ENCODE results near the gene EXOC3L2.
A peak's percentile ranks its signal among the peaks of the same experiment; 100 is the strongest.

Gene EXOC3L2

DNA sequence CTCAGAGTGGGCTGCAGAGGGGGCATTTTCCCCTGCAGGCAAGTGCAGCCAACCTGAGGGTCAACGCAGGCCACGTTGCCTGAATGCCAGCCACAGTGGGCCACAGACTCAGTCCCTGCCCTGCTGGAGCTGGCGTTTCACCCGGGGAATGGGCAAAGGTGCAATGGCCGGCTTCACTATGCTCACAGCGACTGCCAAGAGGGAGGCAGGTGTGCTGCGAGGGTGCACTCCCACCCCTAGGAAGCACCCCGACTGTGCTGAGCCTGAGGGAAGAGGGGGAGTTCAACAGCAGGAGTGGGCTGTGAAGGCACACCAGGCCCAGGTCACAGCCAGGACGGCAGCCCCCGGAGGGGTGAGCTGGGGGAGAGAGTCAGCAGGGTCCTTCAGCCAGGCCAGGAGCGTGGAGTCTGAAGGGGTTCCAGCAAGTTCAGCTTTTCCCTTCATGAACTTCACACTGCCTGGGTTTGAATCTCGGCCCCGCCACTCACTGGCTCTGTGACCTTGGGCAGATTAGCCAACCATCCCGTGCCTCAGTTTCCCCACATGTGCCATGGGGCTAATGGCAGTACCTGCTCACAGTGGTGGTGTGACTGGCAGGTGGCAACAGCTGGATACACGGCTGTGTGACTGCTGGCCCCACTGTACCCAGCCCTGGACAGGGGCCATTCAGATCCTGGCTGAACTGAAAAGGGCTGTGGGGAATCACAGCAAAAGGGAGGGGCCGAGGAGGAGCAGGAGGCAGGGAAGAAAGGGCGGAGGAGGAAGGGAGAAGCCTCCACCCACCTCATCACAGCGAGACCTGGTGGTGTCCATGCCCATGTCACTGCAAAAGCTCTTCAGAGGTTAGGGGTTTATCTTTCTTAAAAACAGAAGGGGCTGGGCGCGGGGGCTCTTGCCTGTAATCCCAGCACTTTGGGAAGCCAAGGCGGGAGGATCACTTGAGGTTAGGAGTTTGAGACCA is 74.8 kb downstream of the EXOC3L2 start:
- TF ChIP-seq, protein P1, sequence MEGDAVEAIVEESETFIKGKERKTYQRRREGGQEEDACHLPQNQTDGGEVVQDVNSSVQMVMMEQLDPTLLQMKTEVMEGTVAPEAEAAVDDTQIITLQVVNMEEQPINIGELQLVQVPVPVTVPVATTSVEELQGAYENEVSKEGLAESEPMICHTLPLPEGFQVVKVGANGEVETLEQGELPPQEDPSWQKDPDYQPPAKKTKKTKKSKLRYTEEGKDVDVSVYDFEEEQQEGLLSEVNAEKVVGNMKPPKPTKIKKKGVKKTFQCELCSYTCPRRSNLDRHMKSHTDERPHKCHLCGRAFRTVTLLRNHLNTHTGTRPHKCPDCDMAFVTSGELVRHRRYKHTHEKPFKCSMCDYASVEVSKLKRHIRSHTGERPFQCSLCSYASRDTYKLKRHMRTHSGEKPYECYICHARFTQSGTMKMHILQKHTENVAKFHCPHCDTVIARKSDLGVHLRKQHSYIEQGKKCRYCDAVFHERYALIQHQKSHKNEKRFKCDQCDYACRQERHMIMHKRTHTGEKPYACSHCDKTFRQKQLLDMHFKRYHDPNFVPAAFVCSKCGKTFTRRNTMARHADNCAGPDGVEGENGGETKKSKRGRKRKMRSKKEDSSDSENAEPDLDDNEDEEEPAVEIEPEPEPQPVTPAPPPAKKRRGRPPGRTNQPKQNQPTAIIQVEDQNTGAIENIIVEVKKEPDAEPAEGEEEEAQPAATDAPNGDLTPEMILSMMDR (conservative IDR thresholded peaks at IDR 0.05) = no peak
- peak overlapping the region; percentile 35 for H3K27ac ChIP-seq

DNA sequence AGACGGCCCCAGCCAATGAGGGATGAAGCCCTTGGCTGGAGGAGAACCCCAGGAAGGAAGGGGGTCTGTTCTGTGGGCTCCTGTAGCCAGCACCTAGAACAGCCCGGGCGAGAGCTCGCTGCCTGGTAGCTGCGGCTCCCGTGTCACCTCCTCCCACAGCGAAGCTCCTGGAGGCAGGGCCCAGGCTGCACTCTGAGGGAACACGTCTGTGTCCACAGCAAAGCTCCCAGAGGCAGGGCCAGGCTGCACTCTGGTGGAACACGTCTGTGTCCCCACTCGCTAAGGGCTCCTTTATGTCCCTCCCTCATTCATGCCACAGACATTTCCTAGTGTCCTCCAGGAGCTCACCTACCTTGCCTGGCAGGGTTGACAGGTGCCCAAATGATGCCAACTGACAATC is 75.6 kb downstream of the EXOC3L2 start:
- TF ChIP-seq, protein P1 (conservative IDR thresholded peaks at IDR 0.05) = no peak
- no peak overlapping the region for H3K27ac ChIP-seq

DNA sequence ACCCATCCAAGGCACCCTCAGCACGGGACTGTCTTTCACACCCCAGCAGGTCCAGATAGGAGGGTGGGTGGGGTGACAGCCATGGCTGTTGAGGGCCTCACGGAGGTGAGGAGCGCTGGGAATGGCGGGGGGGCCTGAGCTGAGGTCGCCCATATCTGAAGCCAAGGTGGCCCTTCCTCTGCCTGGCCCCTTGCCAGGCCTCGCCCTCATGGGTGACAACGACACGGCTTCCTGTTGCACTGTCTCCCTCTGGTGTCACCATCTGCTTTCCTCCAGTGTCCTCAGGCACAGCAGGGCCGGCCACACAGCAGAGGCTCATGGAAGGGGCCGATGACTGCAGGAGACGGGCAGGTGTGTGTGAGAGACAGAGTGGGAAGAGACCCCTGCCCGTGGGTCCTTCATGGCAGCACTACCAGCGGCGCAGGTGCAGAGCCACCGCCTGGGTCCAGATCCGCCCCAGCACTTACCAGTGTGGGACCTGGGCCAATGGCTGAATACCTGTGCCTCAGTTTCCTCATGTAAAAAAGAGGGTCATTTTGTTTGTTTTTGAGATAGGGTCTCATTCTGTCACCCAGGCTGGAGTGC is 76.3 kb downstream of the EXOC3L2 start:
- H3K27ac ChIP-seq = no peak overlapping the region
- TF ChIP-seq, protein P1 (conservative IDR thresholded peaks at IDR 0.05) = no peak

DNA sequence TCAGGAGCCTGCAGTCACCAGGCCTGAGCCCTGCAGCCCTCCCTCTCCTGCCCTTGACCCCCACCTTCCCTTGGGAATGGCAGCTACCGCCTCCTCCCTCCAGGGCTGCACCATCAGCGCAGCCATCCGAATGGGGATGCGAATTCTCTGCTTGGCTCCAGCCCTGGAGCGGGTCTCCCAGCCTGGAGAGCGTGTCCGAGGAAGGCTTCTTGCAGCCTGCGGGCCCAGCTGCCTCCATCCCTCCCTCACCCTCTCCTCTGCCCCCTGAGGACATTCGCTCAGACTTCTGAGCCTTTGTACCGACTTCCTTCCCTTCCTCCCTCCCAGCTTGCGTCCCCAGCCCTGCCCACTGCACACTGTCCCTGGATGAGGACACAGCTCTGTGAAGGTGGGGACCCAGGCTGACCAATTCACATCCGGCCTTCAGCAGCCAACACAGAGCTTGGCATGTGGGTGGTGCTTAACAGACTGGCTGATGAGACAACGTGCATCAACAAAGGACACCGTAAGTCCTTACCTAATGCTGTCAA is 78.4 kb downstream of the EXOC3L2 start:
- no peak overlapping the region for H3K27ac ChIP-seq
- TF ChIP-seq, protein P1 (conservative IDR thresholded peaks at IDR 0.05) = no peak

DNA sequence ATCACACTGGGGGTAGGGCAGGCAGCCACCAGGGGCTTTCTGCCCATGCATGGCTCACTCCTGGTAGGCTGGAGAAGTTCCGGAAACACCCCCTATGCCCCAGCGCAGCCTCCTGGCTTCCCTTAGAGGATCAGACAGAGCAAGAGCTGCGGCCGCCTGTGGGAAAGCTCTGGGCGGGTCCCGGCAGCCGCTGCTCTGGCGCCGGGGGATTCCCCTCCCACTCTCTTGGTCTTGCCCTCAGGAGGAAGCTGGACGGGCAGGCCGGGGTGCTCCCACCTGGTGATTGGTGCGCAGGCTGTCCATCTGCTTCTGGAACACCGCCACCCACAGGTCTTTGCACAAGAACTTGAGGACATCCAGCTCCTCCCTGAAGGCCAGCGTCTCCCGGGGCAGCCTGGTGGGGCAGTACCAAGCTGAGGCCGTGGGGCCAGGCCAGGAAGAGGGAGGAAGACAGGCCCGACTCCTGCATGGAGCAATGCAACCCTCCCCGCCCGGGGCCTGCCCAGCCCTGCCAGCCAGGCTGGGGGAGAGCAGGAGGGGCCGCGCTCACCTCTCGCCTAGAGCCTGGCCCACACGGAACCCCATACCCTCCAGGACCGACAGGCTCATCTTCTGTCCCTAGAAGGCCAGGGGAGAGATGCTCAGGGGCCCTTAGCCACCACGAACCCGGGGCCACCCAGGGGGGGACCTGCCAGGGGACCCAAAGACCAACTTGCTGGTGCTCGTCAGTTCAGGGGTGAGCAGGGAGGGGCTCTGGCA is 80.5 kb downstream of the EXOC3L2 start:
- TF ChIP-seq, protein P1 (conservative IDR thresholded peaks at IDR 0.05) = no peak

DNA sequence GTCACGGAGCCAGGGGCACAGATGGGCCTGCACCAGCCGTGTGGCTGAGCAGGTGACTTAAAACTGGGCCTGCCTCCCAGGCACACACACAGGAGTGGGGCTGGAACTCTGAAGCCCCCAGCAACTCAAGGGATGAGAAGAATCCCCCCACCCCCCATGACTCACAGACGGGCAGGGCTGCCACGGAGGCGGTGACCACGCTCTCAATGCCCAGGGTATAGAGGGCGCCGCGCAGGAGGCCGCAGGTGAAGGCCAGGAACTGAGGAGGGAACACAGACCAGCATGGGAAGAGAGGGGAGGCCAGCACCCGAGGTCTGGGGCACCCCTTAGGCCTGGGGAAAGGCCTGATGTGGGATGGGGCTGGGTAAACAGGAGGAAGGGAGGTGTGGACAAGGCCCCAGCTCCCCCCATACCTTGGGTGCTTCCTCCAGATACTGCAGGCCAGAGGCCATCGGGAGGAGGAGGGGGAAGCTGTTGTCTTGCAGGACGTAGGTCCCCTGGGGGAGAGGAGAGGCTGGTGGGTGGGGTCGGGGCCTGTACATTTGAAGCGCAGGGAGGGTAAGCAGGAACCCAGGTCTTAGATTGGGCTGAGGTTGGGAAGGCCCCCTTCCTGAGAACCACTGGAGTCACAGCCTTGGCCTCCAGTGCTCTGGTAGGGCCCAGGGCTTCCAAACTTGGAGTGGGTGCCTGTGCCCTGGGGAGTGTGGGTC is 81.3 kb downstream of the EXOC3L2 start:
- TF ChIP-seq, protein P1 (conservative IDR thresholded peaks at IDR 0.05) = no peak
- H3K27ac ChIP-seq = no peak overlapping the region

More for the DNA sequence above, 80.5 kb downstream of the EXOC3L2 start:
- H3K27ac ChIP-seq = no peak overlapping the region
